Epithelial cell of esophagus (primary cell): ENCODE results near the gene SAP30L.

Experiments used
- DNase-seq: peaks from one replicate; pipeline ENCODE4 v3.0.0; 2010; ENCODE audit warnings: low read depth
- H3K4me3 ChIP-seq: 2 replicates; pipeline ENCODE4 v1.5.1; 2011; ENCODE audit warnings: mild to moderate bottlenecking, low read length, control low read depth
- TF ChIP-seq, protein P1 (sequence below): IDR thresholded peaks from 2 replicates; pipeline ENCODE4 v1.5.1; 2011; ENCODE audit warnings: low read depth, mild to moderate bottlenecking, low read length, control low read depth, inconsistent platforms; ENCODE audit not compliant: insufficient read depth; ENCODE audit errors: missing control alignments

SAP30L gene

DNA sequence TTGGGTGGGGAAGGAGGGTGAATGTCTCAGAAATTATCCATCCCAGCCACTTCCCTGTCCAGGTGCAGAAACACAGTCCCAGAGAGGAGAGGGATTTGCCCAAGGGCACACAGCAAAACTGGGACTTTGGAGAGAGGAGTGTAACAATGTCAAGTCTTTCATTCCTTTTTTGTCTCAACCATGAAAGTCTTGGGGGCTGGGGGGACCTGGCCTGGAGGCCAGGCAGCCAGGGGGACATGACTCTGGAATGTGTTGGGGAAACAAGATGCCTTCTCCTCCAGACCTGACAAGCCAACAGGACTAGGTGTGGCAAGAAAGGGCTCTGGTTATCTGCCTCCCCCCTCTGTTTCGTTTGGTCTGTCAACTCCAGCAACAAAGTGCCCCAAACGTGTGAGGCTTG, 46.1 kb downstream of the SAP30L start:
- TF ChIP-seq, protein P1, sequence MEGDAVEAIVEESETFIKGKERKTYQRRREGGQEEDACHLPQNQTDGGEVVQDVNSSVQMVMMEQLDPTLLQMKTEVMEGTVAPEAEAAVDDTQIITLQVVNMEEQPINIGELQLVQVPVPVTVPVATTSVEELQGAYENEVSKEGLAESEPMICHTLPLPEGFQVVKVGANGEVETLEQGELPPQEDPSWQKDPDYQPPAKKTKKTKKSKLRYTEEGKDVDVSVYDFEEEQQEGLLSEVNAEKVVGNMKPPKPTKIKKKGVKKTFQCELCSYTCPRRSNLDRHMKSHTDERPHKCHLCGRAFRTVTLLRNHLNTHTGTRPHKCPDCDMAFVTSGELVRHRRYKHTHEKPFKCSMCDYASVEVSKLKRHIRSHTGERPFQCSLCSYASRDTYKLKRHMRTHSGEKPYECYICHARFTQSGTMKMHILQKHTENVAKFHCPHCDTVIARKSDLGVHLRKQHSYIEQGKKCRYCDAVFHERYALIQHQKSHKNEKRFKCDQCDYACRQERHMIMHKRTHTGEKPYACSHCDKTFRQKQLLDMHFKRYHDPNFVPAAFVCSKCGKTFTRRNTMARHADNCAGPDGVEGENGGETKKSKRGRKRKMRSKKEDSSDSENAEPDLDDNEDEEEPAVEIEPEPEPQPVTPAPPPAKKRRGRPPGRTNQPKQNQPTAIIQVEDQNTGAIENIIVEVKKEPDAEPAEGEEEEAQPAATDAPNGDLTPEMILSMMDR = no peak
- no peak for DNase-seq
- H3K4me3 ChIP-seq = no peak overlapping the region

DNA sequence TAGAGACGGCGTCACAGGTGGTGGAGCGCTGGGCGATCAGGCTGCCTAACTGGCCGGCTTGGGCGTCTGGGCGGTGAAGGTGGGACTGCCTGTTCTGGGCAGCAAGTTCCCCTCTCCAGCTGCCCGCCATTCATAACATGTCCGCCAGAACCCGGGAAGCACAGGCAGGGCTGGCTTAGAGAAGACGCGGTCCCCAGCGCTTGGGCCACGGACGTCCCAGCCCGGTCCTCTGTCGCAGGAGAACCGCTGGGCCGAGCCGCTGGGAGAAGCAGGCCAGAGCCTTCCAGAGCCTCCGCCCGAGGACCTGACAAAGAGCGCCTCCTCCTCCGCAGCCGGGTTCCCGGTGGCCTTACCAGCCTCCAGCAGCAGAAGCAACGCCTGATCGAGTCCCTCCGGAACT, 47.5 kb downstream of the SAP30L start:
- no peak overlapping the region for H3K4me3 ChIP-seq
- TF ChIP-seq, protein P1 = no peak
- no peak for DNase-seq

DNA sequence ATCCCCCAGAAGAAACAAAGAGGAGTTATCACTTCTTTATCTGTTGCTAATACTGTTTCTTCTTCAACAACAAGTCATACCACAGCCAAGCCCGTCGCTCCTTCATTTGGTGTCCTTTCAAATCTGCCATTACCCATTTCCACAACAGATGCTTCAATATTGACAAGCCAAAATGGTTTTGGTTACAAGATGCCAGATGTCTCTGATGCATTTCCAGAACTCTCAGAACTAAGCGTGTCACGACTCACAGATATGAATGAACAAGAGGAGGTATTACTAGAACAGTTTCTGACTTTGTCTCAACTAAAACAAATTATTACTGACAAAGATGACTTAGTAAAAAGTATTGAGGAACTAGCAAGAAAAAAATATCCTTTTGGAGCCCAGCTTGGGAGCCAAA, 48.2 kb downstream of the SAP30L start:
- DNase-seq = no peak
- H3K4me3 ChIP-seq = no peak overlapping the region
- TF ChIP-seq, protein P1 = no peak

DNA sequence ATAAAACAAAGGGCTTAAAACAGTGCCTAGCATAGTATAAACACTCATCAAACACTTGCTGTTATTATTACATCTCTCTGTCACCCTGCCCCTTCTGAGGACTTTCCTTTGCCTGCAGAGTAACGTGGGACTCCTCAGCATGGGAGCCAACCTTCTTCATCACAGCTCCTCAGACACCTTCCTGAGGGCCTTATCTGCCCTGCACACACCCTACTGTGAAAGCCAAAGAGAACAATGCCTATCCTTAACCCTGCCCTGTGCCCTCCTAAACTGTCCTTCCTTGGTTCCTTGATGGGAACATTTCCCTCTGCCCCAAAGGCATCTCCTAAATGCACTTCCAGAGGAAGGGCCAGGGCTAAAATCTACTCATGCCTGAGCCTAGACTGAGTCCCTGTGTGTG, 52.8 kb downstream of the SAP30L start:
- TF ChIP-seq, protein P1 = no peak
- no peak overlapping the region for H3K4me3 ChIP-seq
- no peak for DNase-seq

DNA sequence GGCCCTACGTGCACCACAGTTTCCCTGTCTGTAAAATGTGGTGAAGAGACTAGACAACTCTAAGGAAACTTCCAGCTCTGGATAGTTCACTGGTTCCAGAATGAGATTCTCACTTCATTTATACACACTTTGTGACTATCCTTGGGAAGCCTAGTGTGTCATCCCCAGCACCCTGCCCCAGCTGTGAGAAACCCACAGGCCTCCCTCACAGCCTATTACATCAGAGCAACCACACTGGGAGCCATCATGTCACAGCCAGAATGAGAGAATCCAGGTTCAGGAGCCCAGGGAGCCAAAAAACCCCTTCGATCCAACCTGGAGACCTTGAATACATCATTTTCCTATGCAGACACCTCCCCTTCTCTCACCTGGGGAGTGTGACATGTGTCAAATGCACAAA, 53.2 kb downstream of the SAP30L start:
- DNase-seq = no peak
- H3K4me3 ChIP-seq = no peak overlapping the region
- TF ChIP-seq, protein P1 = no peak

DNA sequence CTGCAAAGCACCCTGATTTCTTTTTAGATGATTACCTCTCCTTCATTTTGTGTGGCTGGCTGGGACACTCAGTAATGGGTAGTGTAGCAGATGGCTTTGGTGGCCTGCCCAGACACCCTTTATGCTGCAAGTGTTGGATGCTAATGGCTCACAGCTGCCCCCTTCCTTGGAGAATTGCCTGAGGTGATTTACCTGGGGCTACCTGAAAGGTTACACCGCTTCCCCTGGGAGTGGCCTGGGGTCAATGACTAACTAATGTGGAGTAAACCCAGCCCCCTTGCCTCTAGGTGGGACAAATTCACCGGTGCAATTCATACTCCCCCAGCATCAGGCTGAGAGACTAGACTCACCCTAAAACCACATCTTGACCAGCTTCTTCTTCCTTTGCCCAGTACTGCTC, 55.8 kb downstream of the SAP30L start:
- TF ChIP-seq, protein P1 = no peak
- DNase-seq = no peak
- H3K4me3 ChIP-seq = no peak overlapping the region

DNA sequence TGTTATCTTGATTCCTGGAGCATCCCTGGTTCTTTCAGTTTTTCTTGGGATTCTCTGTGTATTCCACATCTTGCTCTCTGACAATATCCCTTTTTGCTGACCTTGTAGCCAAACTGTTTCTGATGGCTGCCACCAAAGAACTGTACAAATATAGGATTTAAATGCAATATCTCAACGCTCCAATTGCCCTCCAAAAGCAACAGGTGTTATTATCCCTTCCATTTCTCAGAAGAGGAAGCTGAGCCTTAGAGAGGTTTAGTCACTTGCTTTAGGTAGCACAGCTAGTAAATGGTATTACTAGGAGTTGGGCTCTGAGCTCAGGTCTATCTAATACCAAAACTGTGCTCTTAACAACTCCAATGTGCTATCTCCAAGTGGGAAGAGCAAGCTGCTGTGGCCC, 56.4 kb downstream of the SAP30L start:
- H3K4me3 ChIP-seq = no peak overlapping the region
- no peak for DNase-seq
- TF ChIP-seq, protein P1 = no peak
